Activated CD4-positive, alpha-beta T cell treated with anti-CD3 and anti-CD28 coated beads, Interleukin-2, Interleukin-6, amounts not matched to agents 100 ng/mL and 50 ng/mL, durations not matched to agents 16 hours and 8 hours (primary cell): ENCODE results near the gene CDS2.

Experiments used
- DNase-seq: peaks from one replicate; pipeline ENCODE4 v3.0.0-alpha.2; 2020

The CDS2 gene

DNA sequence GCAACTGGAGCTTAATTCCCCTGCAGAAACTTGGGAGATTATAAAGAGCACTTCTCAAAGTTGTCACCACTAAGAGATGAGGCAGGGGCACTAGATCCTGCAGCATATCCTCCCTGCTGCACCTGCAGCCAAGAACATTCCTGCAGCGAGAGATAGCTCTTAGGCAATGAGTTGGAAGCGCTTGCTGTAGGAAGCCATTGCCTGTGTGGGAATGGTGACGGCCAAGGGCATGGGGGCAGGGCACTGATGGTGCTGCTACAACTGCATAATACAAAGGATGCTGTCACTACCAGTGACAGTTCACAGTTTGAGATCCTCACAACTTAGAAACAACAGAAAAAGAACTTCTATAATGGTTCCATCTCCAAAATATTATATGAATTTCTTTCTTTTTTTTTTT is 89.9 kb downstream of the CDS2 start:
- DNase-seq: no peak

DNA sequence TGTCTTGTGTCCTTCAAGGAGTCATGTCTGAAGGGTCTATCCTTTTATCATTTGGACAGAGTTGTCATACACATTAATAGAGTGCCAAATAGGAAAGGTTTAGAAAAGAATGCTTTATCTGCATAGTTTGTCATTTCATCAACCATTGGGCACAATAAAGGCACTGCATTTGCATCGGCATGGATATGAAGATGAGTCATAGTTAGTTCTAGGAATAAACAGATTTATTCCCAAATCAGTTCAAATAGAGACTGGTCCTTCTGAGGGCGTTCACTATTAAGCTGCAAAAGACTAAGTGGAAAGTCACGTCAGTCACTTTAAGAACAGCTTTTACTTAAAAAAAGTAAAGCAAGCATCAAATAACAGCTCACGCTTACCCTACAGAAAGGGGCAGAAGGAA is 90.8 kb downstream of the CDS2 start:
- no peak for DNase-seq

DNA sequence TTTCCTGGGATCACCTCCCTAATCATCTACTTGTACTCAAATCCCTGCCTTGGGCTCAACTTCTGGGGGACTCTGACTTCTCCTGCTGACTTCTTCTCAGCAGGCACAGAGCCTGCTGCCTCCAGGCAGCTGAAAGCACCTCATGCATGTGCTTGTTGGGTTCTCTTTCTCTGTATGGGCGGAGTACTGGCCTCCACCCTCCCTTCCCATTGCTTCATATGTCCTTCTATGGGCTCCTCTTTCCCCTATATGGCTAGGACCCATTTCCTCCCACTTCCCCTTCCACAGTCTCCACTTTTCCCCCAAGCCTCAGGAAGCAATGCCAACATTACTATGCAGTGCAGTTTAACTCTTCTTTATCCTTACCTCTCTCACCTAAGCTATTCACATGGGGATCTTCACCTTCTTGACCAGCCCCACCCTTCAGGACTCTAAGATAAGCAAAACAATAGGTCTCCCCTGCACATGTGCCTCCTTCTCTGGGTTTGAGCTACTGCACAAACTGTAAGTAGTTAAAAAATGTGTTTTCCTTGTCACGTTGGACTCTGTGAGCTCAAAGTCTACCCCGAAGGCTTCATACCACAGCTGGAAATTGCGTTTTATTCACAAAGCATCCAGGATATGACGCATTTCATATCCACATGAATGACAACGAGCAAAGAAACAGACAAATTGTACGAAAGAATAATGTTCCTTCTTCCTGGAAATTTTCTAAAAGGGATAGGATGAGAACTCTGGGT is 93.7 kb downstream of the CDS2 start:
- DNase-seq: no peak

DNA sequence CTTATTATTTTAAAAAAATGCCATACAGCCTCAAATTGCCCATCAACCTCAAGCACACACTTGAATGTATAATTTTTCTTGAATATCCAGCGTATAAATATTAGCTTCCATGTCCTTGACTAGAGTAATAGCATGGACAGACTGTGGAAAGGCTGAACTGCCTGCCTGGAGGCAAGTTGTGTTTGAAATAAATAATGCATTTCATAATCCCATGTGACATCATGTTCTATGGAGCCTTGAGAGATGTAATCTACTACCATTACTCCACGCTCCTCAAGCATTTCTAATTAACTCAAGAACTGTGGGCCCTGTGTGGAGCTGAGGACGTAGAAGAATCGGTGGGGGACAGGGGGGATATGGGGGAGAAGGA is 94.2 kb downstream of the CDS2 start:
- DNase-seq: no peak

DNA sequence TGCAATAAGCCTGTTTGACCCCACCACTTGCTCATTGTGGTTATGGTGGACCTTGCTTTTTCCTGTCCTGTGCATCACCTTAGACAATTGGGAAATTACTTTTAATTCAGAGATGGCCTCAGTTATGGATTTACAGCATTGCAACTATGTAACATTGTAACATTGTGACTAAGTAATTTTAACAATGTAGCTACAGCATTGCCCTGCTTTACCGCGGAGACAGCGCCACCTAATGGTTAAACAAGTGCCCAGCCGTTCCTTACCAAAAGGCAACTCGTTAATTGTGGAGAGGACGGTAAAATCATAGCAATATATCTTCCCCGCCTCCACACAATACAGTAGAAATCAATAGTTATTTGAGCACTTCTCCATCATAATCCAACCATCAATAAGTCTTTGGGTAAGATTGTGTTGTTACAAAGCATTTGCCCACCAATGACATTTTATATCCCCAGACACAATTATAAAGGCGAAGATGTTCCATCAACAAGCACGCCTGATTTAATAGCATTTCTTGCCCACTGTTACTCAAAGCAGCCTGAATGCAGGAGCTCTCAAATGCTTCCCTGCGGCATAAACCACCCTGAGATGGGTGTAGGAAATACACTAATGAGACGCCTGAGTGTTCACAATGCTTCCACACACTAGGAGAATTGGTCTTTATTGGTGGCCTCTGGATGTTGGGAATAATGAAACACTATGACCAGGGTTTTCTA is 96.3 kb downstream of the CDS2 start:
- DNase-seq: peak; percentile 78

DNA sequence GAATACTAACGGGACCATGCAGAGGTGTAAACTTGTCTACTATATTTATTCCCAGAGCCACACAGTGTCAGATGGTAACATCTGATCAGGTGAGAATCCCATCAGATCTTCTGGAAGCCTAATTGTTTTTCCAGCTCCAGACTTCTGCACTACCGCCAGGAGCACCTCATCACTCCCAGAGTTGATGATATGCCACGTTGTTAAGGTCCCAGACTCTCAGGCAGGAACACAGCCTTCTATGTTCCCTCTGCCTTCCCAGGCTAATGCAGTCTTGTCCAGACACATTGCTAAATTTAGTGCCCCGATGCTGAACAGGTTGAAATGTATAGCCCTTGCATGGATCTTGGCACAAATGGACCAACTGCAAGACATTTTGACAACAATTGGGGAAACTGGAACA is 103.7 kb downstream of the CDS2 start:
- DNase-seq: no peak

DNA sequence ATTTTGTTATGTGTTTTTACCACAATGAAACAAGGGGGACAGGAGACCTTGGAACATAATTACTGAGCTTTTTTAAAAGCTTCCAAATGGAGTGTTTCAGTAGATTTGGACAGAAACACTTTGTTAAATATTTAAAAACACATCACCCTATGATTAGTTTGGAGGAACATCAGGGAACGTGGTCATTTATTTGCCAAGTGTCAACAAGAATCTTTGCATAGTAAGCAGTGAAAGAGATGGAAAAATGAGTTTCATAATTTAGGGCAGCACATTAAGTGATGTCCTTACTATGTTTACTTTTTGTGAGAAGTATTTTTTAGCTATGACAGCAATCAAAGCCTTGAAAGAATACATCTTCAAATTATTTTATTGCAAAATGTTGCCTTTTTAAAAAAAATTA is 107.3 kb downstream of the CDS2 start:
- no peak for DNase-seq

DNA sequence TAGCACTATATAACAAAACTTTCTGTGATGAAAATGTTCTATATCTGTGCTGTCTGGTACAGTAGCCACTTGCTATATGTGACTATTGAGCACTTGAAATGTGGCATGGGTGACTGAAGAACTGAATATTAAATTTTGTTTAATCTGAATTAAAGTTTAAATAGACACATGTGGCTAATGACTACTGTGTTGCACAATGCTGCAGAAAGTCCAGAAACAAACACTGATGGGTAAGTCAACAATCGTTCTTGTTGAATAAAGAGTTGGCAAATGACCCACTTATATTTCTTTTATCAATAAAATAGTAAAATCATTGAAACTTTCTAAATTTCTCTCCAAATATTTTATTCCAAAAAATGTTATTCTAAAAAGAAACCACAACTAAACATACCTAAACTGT is 108.2 kb downstream of the CDS2 start:
- DNase-seq: no peak
